Measurements from ENCODE around the gene PTK7.

PTK7 gene

GRCh38 chr6:43146709-43147688 is 70.9 kb downstream of the PTK7 start:
- DNase-seq (ENCODE audit: low read depth), result no peak
- TF ChIP-seq CTCF (conservative IDR thresholded peaks at IDR 0.05; ENCODE audit: low read depth, low read length), result no peak
- H3K4me3 ChIP-seq (ENCODE audit: low read depth, low read length), result no peak overlapping the region

DNA sequence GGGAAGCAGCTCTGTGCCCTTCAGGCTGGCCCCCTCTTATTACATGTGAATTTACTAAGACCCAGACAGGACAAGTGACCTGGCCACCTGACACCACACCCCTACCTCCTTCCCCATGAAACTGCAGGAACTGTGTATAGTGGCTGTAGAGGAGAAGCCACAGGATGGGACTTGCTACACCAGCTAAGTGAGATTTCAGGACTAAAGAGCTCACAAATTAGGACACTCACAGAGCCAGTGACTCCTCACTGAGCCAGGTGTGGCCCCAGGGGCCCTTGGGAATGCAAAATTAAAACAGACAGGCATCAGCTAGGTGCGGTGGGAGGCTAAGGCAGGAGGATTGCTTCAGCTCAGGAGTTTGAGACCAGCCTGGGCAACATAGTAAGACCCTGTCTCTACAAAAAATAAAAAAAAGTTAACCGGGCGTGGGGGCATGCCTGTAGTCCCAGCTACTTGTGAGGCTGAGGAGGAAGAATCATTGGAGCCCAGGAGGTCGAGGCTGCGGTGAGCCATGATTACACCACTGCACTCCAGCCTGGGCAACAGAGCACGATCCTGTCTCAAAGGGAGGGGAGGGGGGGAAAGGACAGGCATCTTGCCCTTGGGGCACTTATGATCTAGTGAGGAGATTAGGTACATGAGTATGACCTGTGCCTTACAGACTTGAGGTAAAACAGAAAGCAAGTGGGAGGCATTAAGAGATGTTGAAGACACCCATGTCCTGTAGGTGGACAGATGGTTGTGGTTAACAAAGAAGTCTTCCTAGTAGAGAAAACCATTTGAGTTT is 71.8 kb downstream of the PTK7 start:
- TF ChIP-seq CTCF (conservative IDR thresholded peaks at IDR 0.05; ENCODE audit: low read depth, low read length), result no peak
- H3K4me3 ChIP-seq (ENCODE audit: low read depth, low read length), result no peak overlapping the region
- no peak for DNase-seq (ENCODE audit: low read depth)

DNA sequence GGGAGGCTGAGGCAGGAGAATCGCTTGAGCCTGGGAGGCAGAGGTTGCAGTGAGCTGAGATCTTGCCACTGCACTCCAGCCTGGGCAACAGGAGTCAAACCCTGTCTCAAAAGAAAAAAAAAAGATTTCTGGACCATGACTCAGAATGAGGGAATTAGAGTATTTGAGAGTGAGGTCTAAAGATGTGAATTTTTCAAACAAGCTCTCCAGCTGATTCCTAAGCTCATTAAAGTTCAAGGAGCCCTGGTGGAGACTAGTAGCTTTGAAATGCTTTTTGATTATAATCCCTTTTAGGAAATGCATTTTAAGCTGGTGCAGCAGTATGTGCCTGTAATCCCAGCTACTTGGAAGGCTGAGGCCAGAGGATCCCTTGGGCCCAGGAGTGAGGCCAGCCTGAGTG is 73.2 kb downstream of the PTK7 start:
- no peak for TF ChIP-seq CTCF (conservative IDR thresholded peaks at IDR 0.05; ENCODE audit: low read depth, low read length)
- H3K4me3 ChIP-seq (ENCODE audit: low read depth, low read length), result no peak overlapping the region

DNA sequence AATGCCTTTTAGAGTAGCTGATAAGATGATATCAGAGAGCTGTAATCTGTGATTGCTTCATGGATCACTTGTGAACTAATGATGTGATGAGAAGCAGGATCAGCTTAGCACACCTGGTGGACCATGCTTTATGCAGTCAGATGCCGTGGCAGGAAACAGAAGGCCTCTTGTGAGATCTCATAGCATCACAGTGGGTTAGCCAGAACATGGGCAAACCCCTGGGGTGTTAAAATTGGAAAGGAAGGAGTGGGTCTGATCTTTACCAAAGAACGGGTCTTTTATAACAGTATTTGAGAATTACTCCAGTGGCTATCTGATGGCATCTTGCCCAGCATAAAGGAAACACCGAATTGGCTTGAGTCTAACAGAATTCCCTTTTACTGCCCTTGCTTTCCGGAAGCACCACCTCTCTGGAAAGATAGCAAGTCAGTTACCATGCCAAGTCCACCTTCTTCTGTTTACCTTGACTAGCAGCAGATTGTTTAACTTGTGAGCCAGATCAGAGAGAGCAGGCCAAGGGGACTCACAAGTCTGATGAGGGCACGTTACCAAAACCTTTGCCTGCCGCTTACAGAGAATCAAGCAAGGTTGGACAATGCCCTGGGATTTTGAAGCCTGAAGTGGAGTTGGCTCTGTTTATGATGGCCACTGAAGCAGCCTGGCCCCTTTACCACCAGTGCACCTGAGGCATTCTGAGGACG is 74.1 kb downstream of the PTK7 start:
- no peak overlapping the region for H3K4me3 ChIP-seq (ENCODE audit: low read depth, low read length)
- no peak for TF ChIP-seq CTCF (conservative IDR thresholded peaks at IDR 0.05; ENCODE audit: low read depth, low read length)
- no peak for DNase-seq (ENCODE audit: low read depth)

More for the DNA sequence above, 73.2 kb downstream of the PTK7 start:
- DNase-seq (ENCODE audit: low read depth), result peak; percentile 31

DNA sequence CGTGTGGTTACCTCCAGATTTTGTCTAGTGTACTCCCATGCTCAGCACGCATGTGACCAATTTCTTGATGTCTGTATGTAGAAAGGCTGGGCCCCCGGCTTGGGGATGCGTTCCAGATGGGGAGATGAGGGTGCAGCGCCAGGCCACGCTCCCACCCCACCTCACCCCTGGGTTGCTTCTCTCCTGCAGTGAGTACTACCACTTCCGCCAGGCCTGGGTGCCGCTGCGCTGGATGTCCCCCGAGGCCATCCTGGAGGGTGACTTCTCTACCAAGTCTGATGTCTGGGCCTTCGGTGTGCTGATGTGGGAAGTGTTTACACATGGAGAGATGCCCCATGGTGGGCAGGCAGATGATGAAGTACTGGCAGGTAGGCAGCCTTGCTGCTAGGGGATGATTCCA is 83.5 kb downstream of the PTK7 start:
- DNase-seq (ENCODE audit: low read depth), result no peak
- no peak overlapping the region for H3K4me3 ChIP-seq (ENCODE audit: low read depth, low read length)
- TF ChIP-seq CTCF (conservative IDR thresholded peaks at IDR 0.05; ENCODE audit: low read depth, low read length), result no peak

GRCh38 chr6:43163899-43164298 is 87.8 kb downstream of the PTK7 start:
- H3K4me3 ChIP-seq (ENCODE audit: low read depth, low read length), result no peak overlapping the region
- TF ChIP-seq CTCF (conservative IDR thresholded peaks at IDR 0.05; ENCODE audit: low read depth, low read length), result no peak
- no peak for DNase-seq (ENCODE audit: low read depth)
